Panc1 (cell line): ENCODE results near the gene RING1. TPM values are rescaled to one million over a fixed set of nuclear protein-coding genes. Genes with fewer than 3 reads are reported as not detected.

ENCODE experiments used
- ATAC-seq: fragments of 200-7000 bp; cut with Tn5 transposase; 2 replicates; pipeline ENCODE4 v1.9.1; 2020; ENCODE audit warnings: mild to moderate bottlenecking, moderate library complexity
- BruUV-seq: library from RNA; stranded (reverse); fragments of 400-500 nt; replicated peaks from 2 replicates; lab custom pipeline; 2021; lab: Mats Ljungman, UMichigan
- CTCF ChIA-PET: fragments of 300-600 bp; sonication (Branson Sonifier 250); formaldehyde crosslinking; loops from one replicate; lab custom pipeline; 2022; ENCODE audit warnings: antibody characterized with exemption; lab: Charles Lee
- POLR2A ChIA-PET: fragments of 300-600 bp; sonication (Branson Sonifier 250); formaldehyde crosslinking; loops from one replicate; lab custom pipeline; 2022; ENCODE audit warnings: antibody characterized with exemption; lab: Charles Lee
- DNase-seq: peaks from one replicate; pipeline ENCODE4 v3.0.0-alpha.2; 2010; ENCODE audit warnings: low read depth, low spot score
- H3K27ac ChIP-seq: 2 replicates; pipeline ENCODE4 v1.5.1; 2011; ENCODE audit warnings: mild to moderate bottlenecking, low read length, inconsistent platforms
- H3K27me3 ChIP-seq: fragments of 200-500 bp; sonication (Bioruptor generic); 2 replicates; pipeline ENCODE4 v1.6.0; 2014; ENCODE audit warnings: low read length, inconsistent platforms; ENCODE audit not compliant: control insufficient read depth, insufficient read depth
- H3K36me3 ChIP-seq: fragments of 200-500 bp; sonication (Bioruptor generic); 2 replicates; pipeline ENCODE4 v1.5.1; 2014; ENCODE audit warnings: inconsistent platforms, mild to moderate bottlenecking, low read length, moderate library complexity; ENCODE audit not compliant: control insufficient read depth, insufficient read depth
- H3K4me1 ChIP-seq: 2 replicates; pipeline ENCODE4 v1.5.1; 2011; ENCODE audit warnings: inconsistent platforms, mild to moderate bottlenecking, low read length, moderate library complexity; ENCODE audit not compliant: control insufficient read depth, insufficient read depth
- H3K4me3 ChIP-seq, 2 experiments: 2 replicates each; pipeline ENCODE4 v1.5.1; 2011 to 2012; ENCODE audit warnings: low read depth in 2 of 2, low read length in 2 of 2, mild to moderate bottlenecking in 2 of 2, inconsistent platforms in 1 of 2, moderate library complexity in 1 of 2
- H3K9me3 ChIP-seq: fragments of 200-500 bp; sonication (Bioruptor generic); 2 replicates; pipeline ENCODE4 v1.5.1; 2014; ENCODE audit warnings: low read depth, mild to moderate bottlenecking, inconsistent platforms, low read length, moderate library complexity; ENCODE audit not compliant: control insufficient read depth, insufficient read depth
- POLR2AphosphoS5 ChIP-seq: IDR thresholded peaks from 2 replicates; pipeline ENCODE4 v1.6.1; 2012; ENCODE audit warnings: mild to moderate bottlenecking, low read depth, low read length, moderate library complexity
- REST ChIP-seq, 2 experiments: IDR thresholded peaks; 2 replicates each; pipeline ENCODE4 v1.6.1; 2011 to 2012; ENCODE audit warnings: low read depth in 2 of 2, control low read depth in 1 of 2, low read length in 1 of 2, mild to moderate bottlenecking in 1 of 2, moderate library complexity in 1 of 2; ENCODE audit not compliant: insufficient read depth in 1 of 2
- SIN3A ChIP-seq: IDR thresholded peaks from 2 replicates; pipeline ENCODE4 v1.6.1; 2012; ENCODE audit warnings: low read depth, mild to moderate bottlenecking, low read length, moderate library complexity, borderline replicate concordance; ENCODE audit not compliant: insufficient read depth
- TCF7L2 ChIP-seq: IDR thresholded peaks from 2 replicates; pipeline ENCODE4 v1.6.1; 2011; ENCODE audit warnings: mild to moderate bottlenecking, low read depth, low read length, inconsistent platforms
- in situ Hi-C: cut with HindIII; loops from 2 replicates; pipeline ENCODE4 v1.10.0; 2016; ENCODE audit warnings: low sequenced_read_pairs, low pct_unique_long_range_greater_than_20kb
- intact Hi-C: fragments of 100-400 bp; cut with micrococcal nuclease; formaldehyde crosslinking; loops from one replicate; pipeline ENCODE4 v1.10.0; 2022; ENCODE audit not compliant: unreplicated experiment
- total RNA-seq: library from RNA; stranded (reverse); gene quantifications from one replicate; pipeline ENCODE4 v1.2.1, GENCODE V29; 2021; ENCODE audit not compliant: unreplicated experiment
- TF ChIP-seq, protein P1 (sequence below): fragments of 450-650 bp; IDR thresholded peaks from 2 replicates; pipeline ENCODE4 v1.5.1; 2017; ENCODE audit warnings: mild to moderate bottlenecking

Gene RING1
- total RNA-seq, 1 experiment from 2014 or later = 33.7 TPM

GRCh38 chr6:33177552-33178446, 30.5 kb upstream of the RING1 start:
- ATAC-seq = no peak
- H3K4me3 ChIP-seq = no peak overlapping the region
- H3K36me3 ChIP-seq = no peaks in the 10 kb centered on the region
- CTCF ChIA-PET = no interaction called here
- no peaks in the 10 kb centered on the region for H3K9me3 ChIP-seq
- no peak overlapping the region for H3K27ac ChIP-seq
- in situ Hi-C loops (no loop called here), intact Hi-C loops (loop anchor here (10.0 kb wide), 2 partner anchors 53 to 163 kb away; no protein-coding TSS in a partner anchor)
- TF ChIP-seq POLR2AphosphoS5 (no peak), REST (IDR thresholded peaks at IDR 0.05; ENCODE audit: insufficient read depth in 1 of 2, low read depth in 2 of 2, low read length in 1 of 2) (no peak), TCF7L2 (no peak), SIN3A (no peak)
- TF ChIP-seq, protein P1, sequence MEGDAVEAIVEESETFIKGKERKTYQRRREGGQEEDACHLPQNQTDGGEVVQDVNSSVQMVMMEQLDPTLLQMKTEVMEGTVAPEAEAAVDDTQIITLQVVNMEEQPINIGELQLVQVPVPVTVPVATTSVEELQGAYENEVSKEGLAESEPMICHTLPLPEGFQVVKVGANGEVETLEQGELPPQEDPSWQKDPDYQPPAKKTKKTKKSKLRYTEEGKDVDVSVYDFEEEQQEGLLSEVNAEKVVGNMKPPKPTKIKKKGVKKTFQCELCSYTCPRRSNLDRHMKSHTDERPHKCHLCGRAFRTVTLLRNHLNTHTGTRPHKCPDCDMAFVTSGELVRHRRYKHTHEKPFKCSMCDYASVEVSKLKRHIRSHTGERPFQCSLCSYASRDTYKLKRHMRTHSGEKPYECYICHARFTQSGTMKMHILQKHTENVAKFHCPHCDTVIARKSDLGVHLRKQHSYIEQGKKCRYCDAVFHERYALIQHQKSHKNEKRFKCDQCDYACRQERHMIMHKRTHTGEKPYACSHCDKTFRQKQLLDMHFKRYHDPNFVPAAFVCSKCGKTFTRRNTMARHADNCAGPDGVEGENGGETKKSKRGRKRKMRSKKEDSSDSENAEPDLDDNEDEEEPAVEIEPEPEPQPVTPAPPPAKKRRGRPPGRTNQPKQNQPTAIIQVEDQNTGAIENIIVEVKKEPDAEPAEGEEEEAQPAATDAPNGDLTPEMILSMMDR = no peak
- no peak for DNase-seq
- POLR2A ChIA-PET = no interaction called here
- H3K27me3 ChIP-seq = no peaks in the 10 kb centered on the region
- H3K4me1 ChIP-seq = peaks cover under 1% of the 10 kb centered on the region
- BruUV-seq = no TSS peak

DNA sequence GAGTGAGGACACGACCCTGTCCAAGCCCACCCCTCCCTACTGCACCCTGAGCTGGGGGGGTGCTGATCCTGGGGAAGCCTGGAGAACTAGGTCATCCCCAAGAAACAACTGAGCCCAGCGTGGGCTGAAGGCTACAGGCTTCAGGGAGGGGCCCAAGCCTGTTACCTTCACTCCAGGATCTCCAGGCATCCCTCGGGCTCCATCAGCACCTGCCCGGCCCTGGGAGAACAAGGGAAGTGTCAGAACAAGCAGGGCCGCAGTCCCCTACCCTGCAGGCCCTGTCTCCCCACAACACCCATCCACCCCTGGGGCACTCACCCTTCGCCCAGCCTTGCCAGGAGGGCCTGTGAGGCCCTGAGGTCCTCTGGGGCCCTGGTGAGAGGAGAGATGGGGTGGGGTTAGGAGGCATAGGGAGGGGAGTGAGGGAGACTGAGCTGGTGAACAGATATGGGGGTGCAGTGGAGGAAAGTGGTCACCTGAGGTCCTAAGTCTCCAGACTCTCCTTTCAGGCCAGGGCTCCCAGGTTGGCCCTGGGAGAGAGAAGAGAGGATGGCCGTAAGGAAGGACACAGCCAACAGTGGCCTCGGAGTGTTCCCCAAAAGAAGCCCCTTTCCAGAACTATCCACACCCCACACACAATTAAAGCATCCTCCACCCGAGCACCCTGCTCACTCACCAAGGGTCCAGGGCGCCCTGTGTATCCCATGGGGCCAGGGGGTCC, 29.4 kb upstream of the RING1 start:
- ChIA-PET POLR2A (no interaction called here), CTCF (no interaction called here)
- in situ Hi-C loops = no loop called here

More for the DNA sequence above, 29.4 kb upstream of the RING1 start:
- H3K36me3 ChIP-seq = no peaks in the 10 kb centered on the region
- no peaks in the 10 kb centered on the region; the same call in 1 of the 2 replicates for H3K9me3 ChIP-seq
- ATAC-seq = no peak
- no peak overlapping the region for H3K27ac ChIP-seq
- intact Hi-C loops = loop anchor here (10.0 kb wide), 2 partner anchors 54 to 164 kb away; no protein-coding TSS in a partner anchor
- H3K27me3 ChIP-seq = no peaks in the 10 kb centered on the region
- TF ChIP-seq TCF7L2 (no peak), SIN3A (no peak)
- TF ChIP-seq, protein P1 = no peak
- no peaks in the 10 kb centered on the region for H3K4me1 ChIP-seq
- no peak for DNase-seq
- no peak overlapping the region for H3K4me3 ChIP-seq
- no TSS peak for BruUV-seq
